ENCODE data around the gene TGM2. TPM values are rescaled to one million over a fixed set of nuclear protein-coding genes. Genes with fewer than 3 reads are reported as not detected.

The TGM2 gene
- polyA plus RNA-seq, 1 donor (not counting 4 experiments of a cell fraction or from before 2014, with no cell fraction given) = 18.7 TPM

DNA sequence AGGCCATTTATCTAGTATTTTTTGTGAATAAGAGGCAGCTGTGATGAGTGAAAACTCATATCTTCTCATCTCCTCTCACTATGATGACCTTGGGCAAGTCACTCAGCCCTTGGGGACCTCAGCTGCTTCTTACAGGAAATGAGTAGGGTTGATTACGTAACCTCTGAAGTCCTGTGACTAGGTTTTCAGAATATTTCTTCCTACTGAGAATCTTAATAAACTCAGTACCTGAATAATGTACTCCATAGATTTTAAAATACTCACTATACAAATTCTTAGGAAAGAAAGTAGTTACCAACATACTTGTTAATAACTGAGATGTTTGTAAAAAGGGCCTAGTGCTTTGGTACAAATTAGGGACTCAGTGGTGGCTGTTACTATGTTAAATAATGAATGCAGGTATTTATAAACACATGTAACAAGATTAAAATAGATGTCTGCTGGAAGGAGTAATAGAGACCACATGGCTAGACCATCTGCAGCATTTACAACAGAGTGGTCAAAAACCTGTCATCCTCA, 70.6 kb downstream of the TGM2 start:
- no peaks in the 10 kb centered on the region for H3K79me2 ChIP-seq (ENCODE audit: control insufficient read depth, insufficient read depth, low read length)
- peaks cover 12% of the 10 kb centered on the region for H3K4me1 ChIP-seq (ENCODE audit: control insufficient read depth, extremely low read depth, insufficient read depth, low read length)
- H3K4me2 ChIP-seq (ENCODE audit: control insufficient read depth, extremely low read depth, insufficient read depth, low read depth, low read length) = no peak overlapping the region
- dilution Hi-C loops (cut with MboI; ENCODE audit: extremely low pct_ligation_motif_present, low sequenced_read_pairs) = no loop called here
- no peaks in the 10 kb centered on the region for H4K20me1 ChIP-seq (ENCODE audit: control insufficient read depth, extremely low read depth, insufficient read depth, low read length)
- H2AFZ ChIP-seq (ENCODE audit: control insufficient read depth, low read length) = no peak overlapping the region
- no peaks in the 10 kb centered on the region for H3K27me3 ChIP-seq (ENCODE audit: control insufficient read depth, extremely low read depth, insufficient read depth, low read length)
- H3K9ac ChIP-seq (ENCODE audit: control insufficient read depth, extremely low read depth, insufficient read depth, low read length) = no peak overlapping the region
- no peak for TF ChIP-seq EZH2 (IDR thresholded peaks at IDR 0.05; ENCODE audit: low read length)
- TF ChIP-seq, protein P1, sequence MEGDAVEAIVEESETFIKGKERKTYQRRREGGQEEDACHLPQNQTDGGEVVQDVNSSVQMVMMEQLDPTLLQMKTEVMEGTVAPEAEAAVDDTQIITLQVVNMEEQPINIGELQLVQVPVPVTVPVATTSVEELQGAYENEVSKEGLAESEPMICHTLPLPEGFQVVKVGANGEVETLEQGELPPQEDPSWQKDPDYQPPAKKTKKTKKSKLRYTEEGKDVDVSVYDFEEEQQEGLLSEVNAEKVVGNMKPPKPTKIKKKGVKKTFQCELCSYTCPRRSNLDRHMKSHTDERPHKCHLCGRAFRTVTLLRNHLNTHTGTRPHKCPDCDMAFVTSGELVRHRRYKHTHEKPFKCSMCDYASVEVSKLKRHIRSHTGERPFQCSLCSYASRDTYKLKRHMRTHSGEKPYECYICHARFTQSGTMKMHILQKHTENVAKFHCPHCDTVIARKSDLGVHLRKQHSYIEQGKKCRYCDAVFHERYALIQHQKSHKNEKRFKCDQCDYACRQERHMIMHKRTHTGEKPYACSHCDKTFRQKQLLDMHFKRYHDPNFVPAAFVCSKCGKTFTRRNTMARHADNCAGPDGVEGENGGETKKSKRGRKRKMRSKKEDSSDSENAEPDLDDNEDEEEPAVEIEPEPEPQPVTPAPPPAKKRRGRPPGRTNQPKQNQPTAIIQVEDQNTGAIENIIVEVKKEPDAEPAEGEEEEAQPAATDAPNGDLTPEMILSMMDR (optimal IDR thresholded peaks at IDR 0.05 in 1 of 3, IDR thresholded peaks at IDR 0.05 in 1 of 3, conservative IDR thresholded peaks at IDR 0.05 in 1 of 3; ENCODE audit: extremely low read depth in 1 of 3, insufficient read depth in 2 of 3, low read length in 3 of 3) = no peak
- H3K27ac ChIP-seq (ENCODE audit: control insufficient read depth, insufficient read depth, low read length) = peak overlapping the region; percentile 22
- H3K36me3 ChIP-seq (ENCODE audit: control insufficient read depth in 2 of 2, extremely low read depth in 1 of 2, insufficient read depth in 2 of 2, low read length in 2 of 2) = peaks cover 11 to 25% of the 10 kb centered on the region in 2 experiments
- no peaks in the 10 kb centered on the region for H3K9me1 ChIP-seq (ENCODE audit: control insufficient read depth, extremely low read depth, insufficient read depth, low read length)
- no peak for FAIRE-seq
- no peak overlapping the region for H3K4me3 ChIP-seq (ENCODE audit: control insufficient read depth in 2 of 3, extremely low read depth in 1 of 3, insufficient read depth in 2 of 3, low read depth in 1 of 3, low read length in 3 of 3)
- no peaks in the 10 kb centered on the region for H3K9me3 ChIP-seq (ENCODE audit: control insufficient read depth, low read depth, low read length)
- no peak for DNase-seq (ENCODE audit: low read depth, low spot score)

DNA sequence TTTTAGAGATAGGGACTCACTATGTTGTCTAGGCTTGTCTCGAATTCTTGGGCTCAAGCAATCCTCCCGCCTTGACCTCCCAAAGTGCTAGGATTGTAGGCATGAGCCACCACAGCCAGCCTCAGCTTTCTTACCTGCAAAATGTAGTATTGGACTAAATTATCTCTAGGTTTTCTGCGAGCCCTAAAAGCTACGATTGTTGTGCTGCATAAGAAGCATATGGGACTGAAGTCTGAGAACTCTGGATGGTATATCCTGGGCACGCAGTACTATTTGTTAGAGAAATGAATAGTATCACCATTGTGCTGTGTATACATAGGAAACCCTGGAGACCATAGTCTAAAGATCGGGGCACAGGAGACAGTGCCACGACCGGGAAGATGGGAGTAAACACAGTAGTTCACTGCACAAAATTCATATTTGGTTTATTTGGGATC, 71.4 kb downstream of the TGM2 start:
- TF ChIP-seq EZH2 (IDR thresholded peaks at IDR 0.05; ENCODE audit: low read length) = no peak
- TF ChIP-seq, protein P1 (optimal IDR thresholded peaks at IDR 0.05 in 1 of 3, IDR thresholded peaks at IDR 0.05 in 1 of 3, conservative IDR thresholded peaks at IDR 0.05 in 1 of 3; ENCODE audit: extremely low read depth in 1 of 3, insufficient read depth in 2 of 3, low read length in 3 of 3) = no peak
- no peaks in the 10 kb centered on the region for H3K79me2 ChIP-seq (ENCODE audit: control insufficient read depth, insufficient read depth, low read length)
- dilution Hi-C loops (cut with MboI; ENCODE audit: extremely low pct_ligation_motif_present, low sequenced_read_pairs) = no loop called here
- no peaks in the 10 kb centered on the region for H3K27me3 ChIP-seq (ENCODE audit: control insufficient read depth, extremely low read depth, insufficient read depth, low read length)
- no peak overlapping the region for H3K27ac ChIP-seq (ENCODE audit: control insufficient read depth, insufficient read depth, low read length)
- peaks cover 12% of the 10 kb centered on the region for H3K4me1 ChIP-seq (ENCODE audit: control insufficient read depth, extremely low read depth, insufficient read depth, low read length)
- DNase-seq (ENCODE audit: low read depth, low spot score) (no peak), FAIRE-seq (no peak)
- H3K4me3 ChIP-seq (ENCODE audit: control insufficient read depth in 2 of 3, extremely low read depth in 1 of 3, insufficient read depth in 2 of 3, low read depth in 1 of 3, low read length in 3 of 3) = no peak overlapping the region
- peaks cover 14 to 27% of the 10 kb centered on the region in 2 experiments for H3K36me3 ChIP-seq (ENCODE audit: control insufficient read depth in 2 of 2, extremely low read depth in 1 of 2, insufficient read depth in 2 of 2, low read length in 2 of 2)
- H3K9ac ChIP-seq (ENCODE audit: control insufficient read depth, extremely low read depth, insufficient read depth, low read length) = no peak overlapping the region
- H3K4me2 ChIP-seq (ENCODE audit: control insufficient read depth, extremely low read depth, insufficient read depth, low read depth, low read length) = no peak overlapping the region
- H2AFZ ChIP-seq (ENCODE audit: control insufficient read depth, low read length) = no peak overlapping the region
- H3K9me1 ChIP-seq (ENCODE audit: control insufficient read depth, extremely low read depth, insufficient read depth, low read length) = no peaks in the 10 kb centered on the region
- H4K20me1 ChIP-seq (ENCODE audit: control insufficient read depth, extremely low read depth, insufficient read depth, low read length) = no peaks in the 10 kb centered on the region
- no peaks in the 10 kb centered on the region for H3K9me3 ChIP-seq (ENCODE audit: control insufficient read depth, low read depth, low read length)
